ENCODE results near the gene RTF1. TPM values are rescaled to one million over a fixed set of nuclear protein-coding genes. Genes with fewer than 3 reads are reported as not detected.
A peak's percentile ranks its signal among the peaks of the same experiment; 100 is the strongest.
"Not testable (repeated sequence)": the region's sequence is repeated elsewhere in the genome, so short reads cannot be mapped to it uniquely, and the experiment has no call there.

The RTF1 gene
- total RNA-seq, result 58.7 and 59.1 TPM in 2 replicates
- long read RNA-seq, partial matches to known transcripts, result 21 of 22 reads
- long read RNA-seq, other reads (novel, unspliced or antisense), result 1 of 22 reads

- Mint-ChIP-seq H3K36me3 (ENCODE audit: insufficient read depth) (peaks cover 1% of the 10 kb centered on the region), H3K4me1 (ENCODE audit: low read depth) (peaks cover 20% of the 10 kb centered on the region), H3K4me3 (ENCODE audit: low read depth) (peak within 1 kb of the TSS; percentile 97), H3K9me3 (ENCODE audit: low read depth) (no peaks in the 10 kb centered on the region), H3K27me3 (no peaks in the 10 kb centered on the region), H3K27ac (peak within 1 kb of the TSS; percentile 97)
- TF ChIP-seq CTCF (IDR thresholded peaks at IDR 0.05; ENCODE audit: unreplicated experiment), result no peak
- peak; percentile 96 for DNase-seq (ENCODE audit: low spot score, unreplicated experiment)
Measured at GRCh38 chr15:41416742-41417417, at the start of gene RTF1. Gene RTF1 (plus strand): TSS chr15:41417095. CDS start chr15:41417116, 21 bp downstream.

GRCh38 chr15:41367418-41367817 is 49.5 kb upstream of the RTF1 start:
- TF ChIP-seq CTCF (IDR thresholded peaks at IDR 0.05; ENCODE audit: unreplicated experiment), result no peak
- H3K9me3 Mint-ChIP-seq (ENCODE audit: low read depth), result no peaks in the 10 kb centered on the region
- no peak overlapping the region for H3K27ac Mint-ChIP-seq
- H3K4me1 Mint-ChIP-seq (ENCODE audit: low read depth), result no peaks in the 10 kb centered on the region
- peaks cover 7% of the 10 kb centered on the region for H3K36me3 Mint-ChIP-seq (ENCODE audit: insufficient read depth)
- no peak for DNase-seq (ENCODE audit: low spot score, unreplicated experiment)
- no peaks in the 10 kb centered on the region for H3K27me3 Mint-ChIP-seq
- H3K4me3 Mint-ChIP-seq (ENCODE audit: low read depth), result no peak overlapping the region

DNA sequence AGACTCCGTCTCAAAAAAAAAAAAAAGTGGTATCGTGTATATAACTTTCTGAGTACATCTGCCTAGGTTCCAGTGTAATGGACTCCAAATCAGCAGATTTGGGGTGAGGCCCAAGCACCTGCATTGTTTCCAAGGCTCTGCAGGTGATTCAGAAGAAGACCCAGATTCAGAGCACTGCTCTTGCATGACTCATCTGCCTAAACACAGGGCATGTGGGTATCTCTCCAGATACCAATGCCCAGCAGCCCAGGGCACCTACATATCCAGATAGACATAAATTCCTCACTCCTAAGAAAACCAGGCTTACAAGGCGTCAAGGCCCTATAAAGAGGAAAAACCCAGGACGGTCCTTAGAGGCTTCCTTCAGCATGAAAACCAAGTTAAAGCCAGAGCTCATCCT is 38.9 kb upstream of the RTF1 start:
- no peak for DNase-seq (ENCODE audit: low spot score, unreplicated experiment)
- Mint-ChIP-seq H3K9me3 (ENCODE audit: low read depth) (peaks cover 5% of the 10 kb centered on the region), H3K36me3 (ENCODE audit: insufficient read depth) (peaks cover 28% of the 10 kb centered on the region), H3K27ac (no peak overlapping the region), H3K4me1 (ENCODE audit: low read depth) (no peaks in the 10 kb centered on the region), H3K27me3 (no peaks in the 10 kb centered on the region), H3K4me3 (ENCODE audit: low read depth) (no peak overlapping the region)
- TF ChIP-seq CTCF (IDR thresholded peaks at IDR 0.05; ENCODE audit: unreplicated experiment), result no peak

GRCh38 chr15:41383974-41384749 is 32.7 kb upstream of the RTF1 start:
- not testable (repeated sequence) for DNase-seq (ENCODE audit: low spot score, unreplicated experiment); H3K27ac Mint-ChIP-seq; H3K4me1 Mint-ChIP-seq (ENCODE audit: low read depth); H3K4me3 Mint-ChIP-seq (ENCODE audit: low read depth); H3K9me3 Mint-ChIP-seq (ENCODE audit: low read depth); H3K27me3 Mint-ChIP-seq
- H3K36me3 Mint-ChIP-seq (ENCODE audit: insufficient read depth), result peaks cover 21% of the 10 kb centered on the region

DNA sequence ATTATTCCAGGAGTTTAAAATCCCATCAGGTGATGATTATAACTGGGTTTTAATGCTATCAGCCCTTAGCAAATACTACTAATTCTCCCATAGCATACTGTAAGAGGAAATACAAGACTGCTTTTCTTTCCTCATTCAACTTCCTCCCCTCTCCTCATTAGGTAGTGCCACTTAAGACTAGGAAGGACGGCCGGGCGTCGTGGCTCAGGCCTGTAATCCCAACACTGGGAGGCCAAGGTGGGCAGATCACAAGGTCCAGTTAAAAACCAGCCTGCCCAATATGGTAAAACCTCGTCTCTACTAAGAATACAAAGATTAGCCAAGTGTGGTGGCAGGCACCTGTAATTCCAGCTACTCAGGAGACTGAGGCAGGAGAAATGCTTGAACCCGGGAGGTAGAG is 29.2 kb upstream of the RTF1 start:
- no peak for TF ChIP-seq CTCF (IDR thresholded peaks at IDR 0.05; ENCODE audit: unreplicated experiment)
- no peak overlapping the region for H3K4me3 Mint-ChIP-seq (ENCODE audit: low read depth)
- H3K36me3 Mint-ChIP-seq (ENCODE audit: insufficient read depth), result peaks cover 3% of the 10 kb centered on the region
- H3K27ac Mint-ChIP-seq, result no peak overlapping the region
- no peaks in the 10 kb centered on the region for H3K27me3 Mint-ChIP-seq
- no peak for DNase-seq (ENCODE audit: low spot score, unreplicated experiment)
- no peaks in the 10 kb centered on the region for H3K9me3 Mint-ChIP-seq (ENCODE audit: low read depth)
- H3K4me1 Mint-ChIP-seq (ENCODE audit: low read depth), result no peaks in the 10 kb centered on the region
